Measurements from ENCODE around the gene SLC8A2. TPM values are rescaled to one million over a fixed set of nuclear protein-coding genes. Genes with fewer than 3 reads are reported as not detected.

SLC8A2 gene
- total RNA-seq, 1 experiment from 2014 or later = 11.3 TPM

DNA sequence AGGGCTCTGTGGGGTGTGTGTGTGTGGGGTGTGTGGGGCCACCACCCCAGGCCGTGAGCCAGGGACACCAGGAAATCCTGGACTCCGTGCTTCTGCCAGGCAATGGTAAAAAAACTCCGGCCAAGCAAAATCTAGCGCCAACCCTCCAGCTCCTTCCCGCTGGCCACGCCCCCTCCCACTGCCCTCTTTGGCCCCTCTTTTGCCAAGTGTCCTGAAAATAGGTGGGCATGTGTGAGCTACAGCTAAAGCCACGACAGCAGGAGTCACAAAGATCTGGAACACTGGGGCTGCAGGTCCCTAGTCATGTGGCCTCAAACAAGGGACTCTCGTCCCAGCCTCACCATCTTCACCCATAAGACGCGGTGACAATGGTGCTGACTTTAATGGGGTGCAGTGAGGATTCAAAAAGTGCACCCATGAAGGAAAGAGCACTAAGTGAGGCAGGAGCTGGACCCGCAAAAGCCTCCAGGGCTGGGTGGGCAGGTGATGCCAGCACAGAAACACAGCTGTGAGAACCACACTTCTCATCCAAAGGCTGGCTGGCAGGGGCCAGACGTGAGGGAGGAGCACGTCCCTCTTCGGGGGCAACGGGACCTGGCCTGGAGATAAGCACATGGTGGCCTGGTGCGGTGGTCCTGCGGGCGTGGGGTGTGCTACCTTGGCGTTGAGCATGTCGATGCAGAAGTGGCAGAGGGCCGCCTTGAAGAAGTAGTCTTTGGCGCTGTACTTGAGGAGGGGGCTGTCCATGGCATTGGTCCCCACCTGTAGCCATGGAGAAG, 19.9 kb upstream of the SLC8A2 start:
- Histone ChIP-seq H2BK120ac (ENCODE audit: low read depth, low read length, poor library complexity, severe bottlenecking) (no peak overlapping the region), H3K4ac (ENCODE audit: low read depth, low read length) (no peak overlapping the region), H3K27me3 (ENCODE audit: insufficient read depth, low read length) (no peaks in the 10 kb centered on the region), H3K4me1 (ENCODE audit: insufficient read depth, low read length) (no peaks in the 10 kb centered on the region), H3K79me1 (ENCODE audit: insufficient read depth, low read depth, low read length, poor library complexity, severe bottlenecking) (no peaks in the 10 kb centered on the region), H4K20me1 (ENCODE audit: control insufficient read depth, insufficient read depth, insufficient read length) (no peaks in the 10 kb centered on the region), H2AK5ac (ENCODE audit: insufficient read length, low read length) (no peak overlapping the region), H3K56ac (ENCODE audit: insufficient read length, low read depth, low read length) (no peak overlapping the region), H3K9ac (ENCODE audit: extremely low read depth, insufficient read length, low read length) (no peak overlapping the region), H2BK20ac (ENCODE audit: low read depth, low read length, poor library complexity, severe bottlenecking) (no peak overlapping the region), H3K14ac (ENCODE audit: insufficient read depth, low read length) (no peak overlapping the region), H3K23ac (ENCODE audit: insufficient read length, low read depth, low read length) (no peak overlapping the region), H2BK15ac (ENCODE audit: low read depth, low read length) (no peak overlapping the region), H3K23me2 (ENCODE audit: insufficient read length, low read depth, low read length, poor library complexity, severe bottlenecking) (no peaks in the 10 kb centered on the region), H4K5ac (ENCODE audit: insufficient read length, low read depth, low read length) (no peak overlapping the region), H2AFZ (ENCODE audit: low read length) (no peak overlapping the region), H3K9me3 (ENCODE audit: control insufficient read depth, low read depth, low read length) (no peaks in the 10 kb centered on the region), H3K27ac (ENCODE audit: insufficient read length, low read depth, low read length) (no peak overlapping the region), H3T11ph (ENCODE audit: low read length) (no peak overlapping the region), H4K8ac (replicated peaks; ENCODE audit: insufficient read length, low read depth, low read length) (no peak overlapping the region), H4K91ac (ENCODE audit: insufficient read length, low read depth, low read length) (no peak overlapping the region), H3K79me2 (ENCODE audit: insufficient read depth, low read length) (no peaks in the 10 kb centered on the region), H2BK12ac (ENCODE audit: insufficient read length, low read depth, low read length) (no peak overlapping the region), H2BK5ac (ENCODE audit: insufficient read length, low read length) (no peak overlapping the region), H3K4me2 (ENCODE audit: insufficient read depth, insufficient read length, low read length) (no peak overlapping the region), H3K18ac (ENCODE audit: insufficient read length, low read depth, low read length) (no peak overlapping the region)
- H3K27me3 Mint-ChIP-seq (ENCODE audit: low read depth) = no peaks in the 10 kb centered on the region
- DNase-seq = no peak
- WGBS (ENCODE audit: extremely low coverage, insufficient read length, low lambda C conversion rate) = no CpG with 5 or more reads among the region's 22 CpGs
- H3K36me3 Mint-ChIP-seq (ENCODE audit: insufficient read depth in 1 of 3, low read depth in 3 of 3) = peaks cover 9 to 23% (median 13%) of the 10 kb centered on the region in 3 experiments; a peak in 6 of 7 replicates
- H3K4me1 Mint-ChIP-seq = peaks cover 0 to 13% of the 10 kb centered on the region in 2 experiments; a peak in 2 of 4 replicates
- H3K27ac Mint-ChIP-seq = no peak overlapping the region; a peak in 1 of 7 replicates
- TF ChIP-seq CTCF (conservative IDR thresholded peaks at IDR 0.05) = no peak
- no peaks in the 10 kb centered on the region for H3K9me3 Mint-ChIP-seq
- no peak overlapping the region for H3K4me3 Mint-ChIP-seq

All from H9 (cell line).